GM20000 (cell line): ENCODE measurements around the gene ASH1L.

Experiments
- DNase-seq: peaks from one replicate; pipeline ENCODE4 v3.0.0; 2012; ENCODE audit warnings: low spot score
- CTCF ChIP-seq: IDR thresholded peaks from 2 replicates; pipeline ENCODE4 v1.5.1; 2012; ENCODE audit warnings: mild to moderate bottlenecking, control low read depth; ENCODE audit errors: extremely low read depth, missing control alignments

The ASH1L gene

GRCh38 chr1:155485945-155486344, 76.7 kb downstream of the ASH1L start:
- no peak for TF ChIP-seq CTCF
- peak; percentile 11 for DNase-seq

GRCh38 chr1:155485222-155485621, 77.4 kb downstream of the ASH1L start:
- DNase-seq, result no peak
- no peak for TF ChIP-seq CTCF

DNA sequence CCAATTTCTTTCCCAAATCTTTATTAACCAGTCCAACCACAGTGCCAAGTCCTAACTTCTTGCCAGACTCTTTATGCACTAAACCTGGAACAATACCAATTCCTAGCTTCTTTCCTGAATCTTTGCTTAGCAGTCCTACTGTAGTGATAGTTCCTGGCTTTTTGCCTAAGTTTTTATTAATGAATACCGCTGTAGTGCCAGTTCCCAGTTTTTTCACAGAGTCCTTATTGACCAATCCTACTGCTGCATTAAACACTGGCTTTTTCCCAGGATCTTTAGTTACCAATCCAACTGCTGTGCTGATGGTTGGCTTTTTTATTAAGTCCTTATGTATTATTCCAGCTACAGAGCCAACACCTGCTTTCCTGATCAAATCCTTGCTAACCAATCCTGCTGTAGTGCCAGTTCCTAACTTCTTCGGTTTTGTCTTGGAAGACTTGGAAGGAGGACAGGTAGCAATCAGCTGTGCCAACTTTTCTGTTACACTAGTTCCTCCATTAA, 80.8 kb downstream of the ASH1L start:
- no peak for TF ChIP-seq CTCF
- DNase-seq, result no peak

GRCh38 chr1:155479205-155479604, 83.4 kb downstream of the ASH1L start:
- no peak for TF ChIP-seq CTCF
- DNase-seq, result no peak

- DNase-seq, result no peak
- no peak for TF ChIP-seq CTCF
Observed at GRCh38 chr1:155478270-155478852, 84.2 kb downstream of the ASH1L start.

GRCh38 chr1:155474146-155474545, 88.5 kb downstream of the ASH1L start:
- DNase-seq, result no peak
- no peak for TF ChIP-seq CTCF

DNA sequence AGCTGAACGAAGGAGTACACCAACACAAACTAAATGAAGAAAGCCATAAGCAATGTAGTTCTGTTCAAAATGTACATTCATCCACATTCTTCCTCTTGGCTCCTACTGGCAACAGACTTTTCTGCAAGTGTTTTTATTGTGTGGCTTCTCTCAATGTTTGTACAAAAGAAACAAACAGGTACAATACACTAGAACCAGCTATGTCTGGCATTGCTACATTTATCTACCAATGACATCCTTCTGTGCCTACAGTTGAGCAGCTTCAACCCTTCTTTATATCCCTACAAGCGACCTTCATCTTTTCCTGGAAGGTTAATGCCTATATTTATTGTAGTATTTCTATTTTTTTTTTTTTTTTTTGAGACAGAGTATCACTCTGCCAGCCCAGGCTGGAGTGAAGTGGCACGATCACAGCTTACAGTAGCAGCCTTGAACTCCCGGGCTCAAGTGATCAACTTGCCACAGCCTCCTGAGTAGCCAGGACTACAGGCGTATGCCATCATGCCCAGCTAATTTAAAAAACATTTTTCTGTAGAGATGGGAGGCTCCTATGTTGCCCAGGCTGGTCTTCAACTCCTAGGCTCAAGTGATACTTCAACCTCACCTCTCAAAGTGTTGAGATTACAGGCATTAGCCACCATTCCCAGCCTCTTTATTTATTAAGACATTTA, 89.3 kb downstream of the ASH1L start:
- no peak for DNase-seq
- TF ChIP-seq CTCF, result no peak
